Smooth muscle cell (in vitro differentiated cells): ENCODE results near the gene LIME1. TPM values are rescaled to one million over a fixed set of nuclear protein-coding genes. Genes with fewer than 3 reads are reported as not detected.

ENCODE experiments used
- DNase-seq: peaks from one replicate; lab custom pipeline; 2025; ENCODE audit not compliant: unreplicated experiment; lab: John Stamatoyannopoulos, UW
- H2AFZ ChIP-seq: fragments of 200-600 bp; sonication (generic); 2 replicates; pipeline ENCODE4 v1.6.0; 2016; ENCODE audit warnings: antibody characterized with exemption, low read depth, mild to moderate bottlenecking
- H3F3A ChIP-seq: fragments of 200-600 bp; sonication (generic); 2 replicates; pipeline ENCODE4 v1.6.0; 2017; ENCODE audit warnings: antibody characterized with exemption, low read depth
- H3K27ac ChIP-seq: fragments of 200-600 bp; sonication (generic); 2 replicates; pipeline ENCODE4 v1.5.1; 2016; ENCODE audit warnings: low read depth, mild to moderate bottlenecking
- H3K27me3 ChIP-seq: fragments of 200-600 bp; sonication (generic); 2 replicates; pipeline ENCODE4 v1.6.1; 2016; ENCODE audit warnings: low read depth, mild to moderate bottlenecking
- H3K36me3 ChIP-seq: fragments of 200-600 bp; sonication (generic); 2 replicates; pipeline ENCODE4 v1.5.1; 2016; ENCODE audit warnings: low read depth
- H3K4me1 ChIP-seq: fragments of 200-600 bp; sonication (generic); 2 replicates; pipeline ENCODE4 v1.5.1; 2016; ENCODE audit warnings: low read depth
- H3K4me2 ChIP-seq: fragments of 200-600 bp; sonication (generic); 2 replicates; pipeline ENCODE4 v1.6.0; 2016; ENCODE audit warnings: mild to moderate bottlenecking
- H3K4me3 ChIP-seq: fragments of 200-600 bp; sonication (generic); 2 replicates; pipeline ENCODE4 v1.5.1; 2016; ENCODE audit warnings: mild to moderate bottlenecking
- H3K79me2 ChIP-seq: fragments of 200-600 bp; sonication (generic); 2 replicates; pipeline ENCODE4 v1.6.0; 2016; ENCODE audit warnings: low read depth, mild to moderate bottlenecking
- H3K9ac ChIP-seq: fragments of 200-600 bp; sonication (generic); 2 replicates; pipeline ENCODE4 v1.6.0; 2016; ENCODE audit warnings: low read depth
- H3K9me3 ChIP-seq: fragments of 200-600 bp; sonication (generic); replicated peaks from 2 replicates; pipeline ENCODE4 v1.5.1; 2016; ENCODE audit warnings: low read depth
- H4K20me1 ChIP-seq: fragments of 200-600 bp; sonication (generic); 2 replicates; pipeline ENCODE4 v1.6.0; 2016; ENCODE audit warnings: low read depth
- WGBS: methylation state at CpG from one replicate; pipeline ENCODE4 v1.1.7; 2016; ENCODE audit warnings: low lambda C conversion rate; 5-methylcytosine and 5-hydroxymethylcytosine counted together
- polyA plus RNA-seq: library from polyadenylated mRNA; unstranded; fragments of >200 nt; fragmentation: Nextera tagmentation; extraction: Ambion mirVana; gene quantifications from 2 replicates; pipeline ENCODE4 v1.2.1, GENCODE V29; 2016
- total RNA-seq: library from RNA; depleted of rRNA; stranded (reverse); fragments of >200 nt; gene quantifications from 2 replicates; pipeline ENCODE4 v1.2.3, GENCODE V29; 2014
- TF ChIP-seq, protein P1 (sequence below): fragments of 200-600 bp; sonication (generic); IDR thresholded peaks from 2 replicates; pipeline ENCODE4 v1.5.1; 2017; ENCODE audit warnings: borderline replicate concordance, mild to moderate bottlenecking, antibody characterized with exemption; ENCODE audit not compliant: insufficient read depth, poor library complexity, severe bottlenecking

Gene LIME1
- total and polyA plus RNA-seq, 2 experiments from 2014 or later: 6.9 to 7.2 TPM

DNA sequence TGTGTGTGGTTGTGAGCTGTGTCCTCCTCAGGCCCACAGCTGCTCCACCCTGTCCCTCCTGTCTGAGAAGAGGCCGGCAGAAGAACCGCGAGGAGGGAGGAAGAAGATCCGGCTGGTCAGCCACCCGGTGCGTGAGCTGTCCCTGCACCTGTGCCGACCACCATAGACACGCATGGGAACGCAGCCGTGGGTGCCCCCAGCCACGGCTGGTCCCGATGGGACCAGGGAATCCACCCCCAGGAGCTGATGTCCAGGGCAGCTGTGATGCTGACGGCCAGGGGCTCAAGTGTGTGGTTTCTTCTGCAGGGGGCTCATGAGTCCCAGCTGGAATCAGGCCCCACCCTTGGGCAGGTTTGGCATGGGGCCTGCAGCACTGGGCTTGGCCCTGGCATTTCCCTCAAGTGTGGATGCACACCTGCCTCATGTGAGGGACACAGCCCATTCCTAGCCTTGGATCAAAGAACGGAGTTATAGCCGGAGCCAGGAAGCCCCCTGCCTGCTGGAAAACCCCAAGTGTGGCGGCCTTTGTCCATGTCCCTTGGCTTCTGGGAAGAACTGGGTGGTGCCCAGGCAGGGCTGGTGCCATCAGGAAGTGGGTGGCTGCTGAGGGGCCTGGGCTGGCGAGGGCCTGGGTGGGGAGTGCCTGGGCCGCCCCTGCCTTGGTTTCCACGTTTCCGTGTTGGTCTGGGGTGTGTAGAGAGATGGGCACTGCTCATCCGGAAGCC, 44.6 kb upstream of the LIME1 start:
- Histone ChIP-seq H3K27ac (no peak overlapping the region), H3K9me3 (no peaks in the 10 kb centered on the region), H3K27me3 (no peaks in the 10 kb centered on the region), H2AFZ (no peak overlapping the region), H3F3A (no peaks in the 10 kb centered on the region), H3K79me2 (no peaks in the 10 kb centered on the region), H3K36me3 (no peaks in the 10 kb centered on the region), H4K20me1 (no peaks in the 10 kb centered on the region), H3K4me2 (no peak overlapping the region), H3K4me1 (no peaks in the 10 kb centered on the region), H3K9ac (no peak overlapping the region), H3K4me3 (no peak overlapping the region)
- 93% methylated on average over 21 of the region's 21 CpGs for WGBS
- TF ChIP-seq, protein P1, sequence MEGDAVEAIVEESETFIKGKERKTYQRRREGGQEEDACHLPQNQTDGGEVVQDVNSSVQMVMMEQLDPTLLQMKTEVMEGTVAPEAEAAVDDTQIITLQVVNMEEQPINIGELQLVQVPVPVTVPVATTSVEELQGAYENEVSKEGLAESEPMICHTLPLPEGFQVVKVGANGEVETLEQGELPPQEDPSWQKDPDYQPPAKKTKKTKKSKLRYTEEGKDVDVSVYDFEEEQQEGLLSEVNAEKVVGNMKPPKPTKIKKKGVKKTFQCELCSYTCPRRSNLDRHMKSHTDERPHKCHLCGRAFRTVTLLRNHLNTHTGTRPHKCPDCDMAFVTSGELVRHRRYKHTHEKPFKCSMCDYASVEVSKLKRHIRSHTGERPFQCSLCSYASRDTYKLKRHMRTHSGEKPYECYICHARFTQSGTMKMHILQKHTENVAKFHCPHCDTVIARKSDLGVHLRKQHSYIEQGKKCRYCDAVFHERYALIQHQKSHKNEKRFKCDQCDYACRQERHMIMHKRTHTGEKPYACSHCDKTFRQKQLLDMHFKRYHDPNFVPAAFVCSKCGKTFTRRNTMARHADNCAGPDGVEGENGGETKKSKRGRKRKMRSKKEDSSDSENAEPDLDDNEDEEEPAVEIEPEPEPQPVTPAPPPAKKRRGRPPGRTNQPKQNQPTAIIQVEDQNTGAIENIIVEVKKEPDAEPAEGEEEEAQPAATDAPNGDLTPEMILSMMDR: no peak
- no peak for DNase-seq

DNA sequence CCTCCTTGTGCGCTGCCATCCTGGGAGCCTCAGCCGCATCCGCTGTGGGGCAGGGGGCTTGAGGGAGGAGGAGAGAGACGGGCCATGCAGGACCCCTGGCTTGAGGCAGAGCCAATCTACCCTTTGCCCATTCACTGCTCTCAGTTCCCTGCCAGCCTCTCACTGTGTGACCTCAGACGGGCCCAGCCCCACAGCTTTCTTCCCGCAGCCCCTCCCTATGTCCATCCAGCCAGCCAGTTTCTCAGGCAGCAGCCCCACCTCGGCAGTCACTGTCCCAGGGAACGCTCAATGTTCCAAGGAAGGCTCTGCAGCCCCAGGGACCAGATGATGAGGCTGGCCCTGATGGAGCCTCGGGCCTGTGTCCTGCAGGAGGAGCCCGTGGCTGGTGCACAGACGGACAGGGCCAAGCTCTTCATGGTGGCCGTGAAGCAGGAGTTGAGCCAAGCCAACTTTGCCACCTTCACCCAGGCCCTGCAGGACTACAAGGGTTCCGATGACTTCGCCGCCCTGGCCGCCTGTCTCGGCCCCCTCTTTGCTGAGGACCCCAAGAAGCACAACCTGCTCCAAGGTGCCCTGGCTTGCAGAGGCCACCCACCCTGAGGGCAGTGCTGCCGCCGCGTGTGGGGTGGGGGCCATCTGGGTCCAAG, 43.9 kb upstream of the LIME1 start:
- no peak overlapping the region for H3K4me3 ChIP-seq
- H3K4me2 ChIP-seq: no peak overlapping the region
- TF ChIP-seq, protein P1: no peak
- H3K27ac ChIP-seq: no peak overlapping the region
- H4K20me1 ChIP-seq: no peaks in the 10 kb centered on the region
- no peak overlapping the region for H2AFZ ChIP-seq
- H3K36me3 ChIP-seq: no peaks in the 10 kb centered on the region
- no peaks in the 10 kb centered on the region for H3F3A ChIP-seq
- no peak for DNase-seq
- 91% methylated on average over 20 of the region's 20 CpGs for WGBS
- peaks cover 4% of the 10 kb centered on the region for H3K4me1 ChIP-seq
- H3K79me2 ChIP-seq: no peaks in the 10 kb centered on the region
- no peaks in the 10 kb centered on the region for H3K9me3 ChIP-seq
- H3K27me3 ChIP-seq: no peaks in the 10 kb centered on the region
- no peak overlapping the region for H3K9ac ChIP-seq

DNA sequence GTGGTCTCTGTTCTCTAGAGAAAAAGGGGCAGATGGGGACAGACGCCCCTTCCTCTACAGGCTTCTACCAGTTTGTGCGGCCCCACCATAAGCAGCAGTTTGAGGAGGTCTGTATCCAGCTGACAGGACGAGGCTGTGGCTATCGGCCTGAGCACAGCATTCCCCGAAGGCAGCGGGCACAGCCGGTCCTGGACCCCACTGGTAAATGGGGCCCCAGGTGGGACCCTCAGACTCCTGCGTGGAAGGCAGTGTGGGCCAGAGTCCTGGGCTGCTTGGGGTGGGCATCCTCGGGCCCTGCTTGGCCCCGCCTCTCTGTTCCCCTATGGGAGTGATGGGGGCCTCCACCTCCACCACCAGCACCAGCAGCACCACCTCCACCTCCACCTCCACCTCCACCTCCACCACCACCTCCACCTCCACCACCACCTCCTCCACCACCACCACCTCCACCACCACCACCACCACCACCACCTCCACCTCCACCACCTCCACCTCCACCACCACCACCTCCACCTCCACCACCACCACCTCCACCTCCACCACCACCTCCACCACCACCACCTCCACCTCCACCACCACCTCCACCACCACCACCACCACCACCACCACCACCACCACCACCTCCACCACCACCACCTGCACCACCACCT, 43.3 kb upstream of the LIME1 start:
- H3K27ac ChIP-seq: no peak overlapping the region
- no peaks in the 10 kb centered on the region for H3K79me2 ChIP-seq
- no peaks in the 10 kb centered on the region for H4K20me1 ChIP-seq
- H3K36me3 ChIP-seq: no peaks in the 10 kb centered on the region
- DNase-seq: no peak
- no peak overlapping the region for H3K4me2 ChIP-seq
- TF ChIP-seq, protein P1: no peak
- peaks cover 9% of the 10 kb centered on the region for H3K4me1 ChIP-seq
- H3K27me3 ChIP-seq: no peaks in the 10 kb centered on the region
- no peak overlapping the region for H3K9ac ChIP-seq
- H3K9me3 ChIP-seq: no peaks in the 10 kb centered on the region
- 98% methylated on average over 10 of the region's 10 CpGs for WGBS
- H3F3A ChIP-seq: no peaks in the 10 kb centered on the region
- H2AFZ ChIP-seq: no peak overlapping the region
- no peak overlapping the region for H3K4me3 ChIP-seq
